ENCODE data around the gene CDH19.
"Not testable (repeated sequence)": the region's sequence is repeated elsewhere in the genome, so short reads cannot be mapped to it uniquely, and the experiment has no call there.

CDH19 gene

GRCh38 chr18:66508937-66509336 lies 95.0 kb downstream of the CDH19 start:
- Histone ChIP-seq H3K36me3 (ENCODE audit: control insufficient read depth, insufficient read depth, low read length) (no peaks in the 10 kb centered on the region), H3K27me3 (replicated peaks; ENCODE audit: control insufficient read depth, insufficient read depth, low read length) (no peaks in the 10 kb centered on the region), H3K4me3 (replicated peaks; ENCODE audit: low read depth, low read length) (no peak overlapping the region)
- DNase-seq (ENCODE audit: extremely low read depth, insufficient read length) = no peak
- TF ChIP-seq, protein P1, sequence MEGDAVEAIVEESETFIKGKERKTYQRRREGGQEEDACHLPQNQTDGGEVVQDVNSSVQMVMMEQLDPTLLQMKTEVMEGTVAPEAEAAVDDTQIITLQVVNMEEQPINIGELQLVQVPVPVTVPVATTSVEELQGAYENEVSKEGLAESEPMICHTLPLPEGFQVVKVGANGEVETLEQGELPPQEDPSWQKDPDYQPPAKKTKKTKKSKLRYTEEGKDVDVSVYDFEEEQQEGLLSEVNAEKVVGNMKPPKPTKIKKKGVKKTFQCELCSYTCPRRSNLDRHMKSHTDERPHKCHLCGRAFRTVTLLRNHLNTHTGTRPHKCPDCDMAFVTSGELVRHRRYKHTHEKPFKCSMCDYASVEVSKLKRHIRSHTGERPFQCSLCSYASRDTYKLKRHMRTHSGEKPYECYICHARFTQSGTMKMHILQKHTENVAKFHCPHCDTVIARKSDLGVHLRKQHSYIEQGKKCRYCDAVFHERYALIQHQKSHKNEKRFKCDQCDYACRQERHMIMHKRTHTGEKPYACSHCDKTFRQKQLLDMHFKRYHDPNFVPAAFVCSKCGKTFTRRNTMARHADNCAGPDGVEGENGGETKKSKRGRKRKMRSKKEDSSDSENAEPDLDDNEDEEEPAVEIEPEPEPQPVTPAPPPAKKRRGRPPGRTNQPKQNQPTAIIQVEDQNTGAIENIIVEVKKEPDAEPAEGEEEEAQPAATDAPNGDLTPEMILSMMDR (IDR thresholded peaks at IDR 0.05; ENCODE audit: insufficient read depth, low read length, poor library complexity, severe bottlenecking) = no peak

DNA sequence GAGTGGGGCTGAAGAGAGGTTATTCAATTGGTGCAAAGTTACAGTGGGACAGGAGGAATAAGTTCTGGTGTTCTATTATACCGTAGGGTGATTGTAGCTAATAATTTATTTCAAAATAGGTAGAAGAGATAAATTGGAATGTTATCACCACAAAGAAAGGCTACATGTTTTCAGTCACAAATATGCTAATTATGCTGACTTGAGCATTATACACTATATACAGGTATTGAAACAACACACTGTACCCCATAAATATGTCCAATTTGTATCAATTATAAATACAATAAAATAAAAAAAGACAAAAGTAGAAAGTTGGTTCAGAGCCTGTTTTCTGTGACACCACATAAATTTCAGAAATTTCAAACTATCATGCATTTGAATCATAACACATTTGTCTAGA lies 97.7 kb downstream of the CDH19 start:
- Histone ChIP-seq H3K4me3 (replicated peaks; ENCODE audit: low read depth, low read length) (no peak overlapping the region), H3K27me3 (replicated peaks; ENCODE audit: control insufficient read depth, insufficient read depth, low read length) (no peaks in the 10 kb centered on the region), H3K36me3 (ENCODE audit: control insufficient read depth, insufficient read depth, low read length) (no peaks in the 10 kb centered on the region)
- TF ChIP-seq, protein P1 (IDR thresholded peaks at IDR 0.05; ENCODE audit: insufficient read depth, low read length, poor library complexity, severe bottlenecking) = no peak
- DNase-seq (ENCODE audit: extremely low read depth, insufficient read length) = no peak

- Histone ChIP-seq H3K27me3 (replicated peaks; ENCODE audit: control insufficient read depth, insufficient read depth, low read length) (no peaks in the 10 kb centered on the region), H3K4me3 (replicated peaks; ENCODE audit: low read depth, low read length) (no peak overlapping the region), H3K36me3 (ENCODE audit: control insufficient read depth, insufficient read depth, low read length) (no peaks in the 10 kb centered on the region)
- no peak for DNase-seq (ENCODE audit: extremely low read depth, insufficient read length)
- TF ChIP-seq, protein P1 (IDR thresholded peaks at IDR 0.05; ENCODE audit: insufficient read depth, low read length, poor library complexity, severe bottlenecking) = no peak
Observed at GRCh38 chr18:66497351-66497750, 106.5 kb downstream of the CDH19 start.

GRCh38 chr18:66495844-66496243 lies 108.0 kb downstream of the CDH19 start:
- TF ChIP-seq, protein P1 (IDR thresholded peaks at IDR 0.05; ENCODE audit: insufficient read depth, low read length, poor library complexity, severe bottlenecking) = peak; percentile 16
- Histone ChIP-seq H3K4me3 (replicated peaks; ENCODE audit: low read depth, low read length) (no peak overlapping the region), H3K36me3 (ENCODE audit: control insufficient read depth, insufficient read depth, low read length) (no peaks in the 10 kb centered on the region), H3K27me3 (replicated peaks; ENCODE audit: control insufficient read depth, insufficient read depth, low read length) (no peaks in the 10 kb centered on the region)
- no peak for DNase-seq (ENCODE audit: extremely low read depth, insufficient read length)

DNA sequence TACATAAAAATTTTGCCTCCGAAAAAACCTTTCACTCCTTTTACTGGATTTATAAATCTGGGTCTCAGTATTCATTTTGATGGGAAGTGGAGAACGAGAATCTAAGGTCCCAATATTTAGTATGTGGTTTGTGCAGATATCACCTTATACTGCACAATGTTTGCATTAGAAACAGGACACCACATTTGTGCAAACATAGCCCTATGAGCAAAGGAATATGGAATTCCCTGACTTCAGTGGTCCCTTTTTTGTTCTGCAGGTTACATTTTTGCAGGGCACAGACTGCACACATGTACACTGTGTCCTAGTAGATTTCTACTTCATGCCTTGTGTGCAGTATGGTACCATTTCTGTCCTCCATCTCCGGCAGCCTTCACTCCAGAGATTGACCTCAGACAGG lies 130.0 kb downstream of the CDH19 start:
- no peak for DNase-seq (ENCODE audit: extremely low read depth, insufficient read length)
- Histone ChIP-seq H3K4me3 (replicated peaks; ENCODE audit: low read depth, low read length) (no peak overlapping the region), H3K27me3 (replicated peaks; ENCODE audit: control insufficient read depth, insufficient read depth, low read length) (no peaks in the 10 kb centered on the region), H3K36me3 (ENCODE audit: control insufficient read depth, insufficient read depth, low read length) (no peaks in the 10 kb centered on the region)
- TF ChIP-seq, protein P1 (IDR thresholded peaks at IDR 0.05; ENCODE audit: insufficient read depth, low read length, poor library complexity, severe bottlenecking) = no peak

DNA sequence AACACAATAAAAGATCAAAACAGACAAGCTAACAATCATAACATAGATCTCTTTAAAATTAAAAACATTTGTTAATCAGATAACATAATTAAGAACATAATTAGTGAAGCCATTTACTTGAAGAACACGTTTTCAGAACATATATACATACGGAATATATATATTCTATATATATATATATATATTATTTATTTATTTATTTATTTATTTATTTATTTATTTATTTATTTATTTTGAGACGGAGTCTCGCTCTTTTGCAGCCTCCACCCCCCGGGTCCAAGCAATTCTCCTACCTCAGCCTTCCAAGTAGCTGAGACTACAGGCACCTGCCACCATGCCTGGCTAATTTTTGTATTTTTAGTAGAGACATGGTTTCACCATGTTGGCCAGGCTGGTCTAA lies 137.7 kb downstream of the CDH19 start:
- not testable (repeated sequence) for H3K36me3 ChIP-seq (ENCODE audit: control insufficient read depth, insufficient read depth, low read length); DNase-seq (ENCODE audit: extremely low read depth, insufficient read length); H3K27me3 ChIP-seq (replicated peaks; ENCODE audit: control insufficient read depth, insufficient read depth, low read length); H3K4me3 ChIP-seq (replicated peaks; ENCODE audit: low read depth, low read length)

All from GM06990 (cell line).